Measurements from ENCODE around the gene CCDC159. TPM values are rescaled to one million over a fixed set of nuclear protein-coding genes. Genes with fewer than 3 reads are reported as not detected.

Gene CCDC159
- total and polyA plus RNA-seq, 2 of the 13 experiments (the other 11 are each of a cell fraction or from before 2014, with no cell fraction given): 1.7 to 6.3 TPM

DNA sequence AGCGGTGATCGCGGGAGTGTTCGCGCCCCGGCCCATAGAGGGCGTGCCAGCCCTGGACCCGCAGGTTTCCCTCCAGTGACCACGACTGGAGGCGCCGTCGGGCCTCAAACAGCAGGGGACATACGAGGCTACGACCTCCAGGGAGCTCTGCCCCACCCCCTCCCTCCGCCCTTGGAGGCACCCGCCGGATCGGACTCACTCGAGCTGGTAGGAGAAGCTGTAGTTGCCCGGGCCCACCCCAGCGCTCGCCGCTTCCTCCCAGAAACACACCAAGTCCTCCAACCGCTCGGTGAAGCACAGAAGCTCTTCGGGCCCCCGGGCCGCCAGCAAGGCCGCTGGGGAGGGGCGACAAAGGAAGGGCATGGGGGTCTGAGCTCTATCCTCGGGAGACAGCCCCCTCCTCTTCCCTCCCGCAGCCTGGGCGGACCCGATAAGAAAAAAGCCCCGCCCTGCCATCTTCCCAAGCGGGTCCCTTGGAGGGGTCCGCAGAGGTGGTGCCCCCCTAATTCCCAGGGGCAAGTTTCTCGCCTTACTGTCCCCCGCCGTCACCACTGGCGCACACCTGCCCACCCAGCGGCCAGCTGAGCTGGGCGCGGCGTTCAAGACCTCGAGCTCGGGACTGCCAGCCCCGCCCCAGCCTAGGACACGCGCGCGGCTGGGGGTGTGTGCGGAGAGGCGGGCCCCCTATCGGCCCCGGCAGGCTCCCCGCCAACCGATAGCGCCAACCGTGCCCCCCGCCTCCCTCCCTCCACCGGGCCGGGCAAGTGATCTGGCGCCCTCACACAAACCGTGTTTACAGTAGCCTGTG, 36.8 kb downstream of the CCDC159 start (continued):
- TF ChIP-seq LRRFIP1 (CRISPR knock-in tag; conservative IDR thresholded peaks at IDR 0.05) (no peak), ZNF124 (CRISPR knock-in tag; IDR thresholded peaks at IDR 0.05) (no peak), ZSCAN20 (CRISPR knock-in tag; IDR thresholded peaks at IDR 0.05; ENCODE audit: borderline replicate concordance) (peak; percentile 45; the same call in 1 of the 2 replicates), CTCF (CRISPR knock-in tag; IDR thresholded peaks at IDR 0.05) (peak; percentile 95), RFXANK (CRISPR knock-in tag; IDR thresholded peaks at IDR 0.05) (no peak), RCOR2 (CRISPR knock-in tag; IDR thresholded peaks at IDR 0.05) (peak; percentile 81; the same call in 1 of the 2 replicates), ZSCAN30 (CRISPR knock-in tag; IDR thresholded peaks at IDR 0.05) (no peak), RELA (CRISPR knock-in tag; IDR thresholded peaks at IDR 0.05) (0 out of 2 replicates have a peak, but pooled peaks have one; percentile 72), ZNF468 (CRISPR knock-in tag; IDR thresholded peaks at IDR 0.05) (no peak), BORCS8-MEF2B (CRISPR knock-in tag; IDR thresholded peaks at IDR 0.05) (0 out of 2 replicates have a peak, but pooled peaks have one; percentile 34), REPIN1 (CRISPR knock-in tag; IDR thresholded peaks at IDR 0.05; ENCODE audit: borderline replicate concordance, low read depth) (0 out of 2 replicates have a peak, but pooled peaks have one; percentile 41), ZNF790 (CRISPR knock-in tag; IDR thresholded peaks at IDR 0.05; ENCODE audit: borderline replicate concordance) (peak; percentile 71; the same call in 1 of the 2 replicates), ZNF83 (CRISPR knock-in tag; IDR thresholded peaks at IDR 0.05; ENCODE audit: borderline replicate concordance) (no peak), ARID4A (CRISPR knock-in tag; IDR thresholded peaks at IDR 0.05; ENCODE audit: borderline replicate concordance) (peak; percentile 55; the same call in 1 of the 2 replicates), ETV6 (CRISPR knock-in tag; conservative IDR thresholded peaks at IDR 0.05) (no peak), MXD4 (CRISPR knock-in tag; IDR thresholded peaks at IDR 0.05) (0 out of 2 replicates have a peak, but pooled peaks have one; percentile 3), ZMYM3 (CRISPR knock-in tag; IDR thresholded peaks at IDR 0.05) (peak; percentile 56), ZNF567 (CRISPR knock-in tag; IDR thresholded peaks at IDR 0.05; ENCODE audit: borderline replicate concordance) (no peak)
- TF ChIP-seq, protein P1, sequence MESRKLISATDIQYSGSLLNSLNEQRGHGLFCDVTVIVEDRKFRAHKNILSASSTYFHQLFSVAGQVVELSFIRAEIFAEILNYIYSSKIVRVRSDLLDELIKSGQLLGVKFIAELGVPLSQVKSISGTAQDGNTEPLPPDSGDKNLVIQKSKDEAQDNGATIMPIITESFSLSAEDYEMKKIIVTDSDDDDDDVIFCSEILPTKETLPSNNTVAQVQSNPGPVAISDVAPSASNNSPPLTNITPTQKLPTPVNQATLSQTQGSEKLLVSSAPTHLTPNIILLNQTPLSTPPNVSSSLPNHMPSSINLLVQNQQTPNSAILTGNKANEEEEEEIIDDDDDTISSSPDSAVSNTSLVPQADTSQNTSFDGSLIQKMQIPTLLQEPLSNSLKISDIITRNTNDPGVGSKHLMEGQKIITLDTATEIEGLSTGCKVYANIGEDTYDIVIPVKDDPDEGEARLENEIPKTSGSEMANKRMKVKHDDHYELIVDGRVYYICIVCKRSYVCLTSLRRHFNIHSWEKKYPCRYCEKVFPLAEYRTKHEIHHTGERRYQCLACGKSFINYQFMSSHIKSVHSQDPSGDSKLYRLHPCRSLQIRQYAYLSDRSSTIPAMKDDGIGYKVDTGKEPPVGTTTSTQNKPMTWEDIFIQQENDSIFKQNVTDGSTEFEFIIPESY (CRISPR knock-in tag; IDR thresholded peaks at IDR 0.05): peak; percentile 73
